Measurements from ENCODE around the gene MEIS2.

Gene MEIS2

GRCh38 chr15:37117030-37117429 lies 16.7 kb upstream of the MEIS2 start:
- H3K4me3 ChIP-seq (ENCODE audit: insufficient read depth, low read depth, low read length, poor library complexity, severe bottlenecking), result no peak overlapping the region
- no peaks in the 10 kb centered on the region for H3K36me3 ChIP-seq (ENCODE audit: control insufficient read depth, insufficient read depth, low read length)
- H3K9me3 ChIP-seq (ENCODE audit: control insufficient read depth, low read length), result no peaks in the 10 kb centered on the region
- DNase-seq, result no peak
- no peak overlapping the region for H3K27ac ChIP-seq (ENCODE audit: insufficient read depth, low read length, poor library complexity, severe bottlenecking)
- H3K27me3 ChIP-seq (replicated peaks; ENCODE audit: control insufficient read depth, insufficient read depth, low read length, poor library complexity, severe bottlenecking), result peaks cover 7% of the 10 kb centered on the region
- H3K4me1 ChIP-seq (ENCODE audit: control insufficient read depth, insufficient read depth, low read length, poor library complexity, severe bottlenecking), result no peaks in the 10 kb centered on the region

GRCh38 chr15:37115538-37115937 lies 15.2 kb upstream of the MEIS2 start:
- peaks cover 8% of the 10 kb centered on the region for H3K27me3 ChIP-seq (replicated peaks; ENCODE audit: control insufficient read depth, insufficient read depth, low read length, poor library complexity, severe bottlenecking)
- no peaks in the 10 kb centered on the region for H3K9me3 ChIP-seq (ENCODE audit: control insufficient read depth, low read length)
- no peak for DNase-seq
- no peak overlapping the region for H3K4me3 ChIP-seq (ENCODE audit: insufficient read depth, low read depth, low read length, poor library complexity, severe bottlenecking)
- H3K27ac ChIP-seq (ENCODE audit: insufficient read depth, low read length, poor library complexity, severe bottlenecking), result no peak overlapping the region
- no peaks in the 10 kb centered on the region for H3K36me3 ChIP-seq (ENCODE audit: control insufficient read depth, insufficient read depth, low read length)
- no peaks in the 10 kb centered on the region for H3K4me1 ChIP-seq (ENCODE audit: control insufficient read depth, insufficient read depth, low read length, poor library complexity, severe bottlenecking)

GRCh38 chr15:37112971-37113670 lies 12.8 kb upstream of the MEIS2 start:
- Histone ChIP-seq H3K27me3 (replicated peaks; ENCODE audit: control insufficient read depth, insufficient read depth, low read length, poor library complexity, severe bottlenecking) (peaks cover 30% of the 10 kb centered on the region), H3K27ac (ENCODE audit: insufficient read depth, low read length, poor library complexity, severe bottlenecking) (no peak overlapping the region), H3K36me3 (ENCODE audit: control insufficient read depth, insufficient read depth, low read length) (no peaks in the 10 kb centered on the region), H3K4me3 (ENCODE audit: insufficient read depth, low read depth, low read length, poor library complexity, severe bottlenecking) (no peak overlapping the region), H3K9me3 (ENCODE audit: control insufficient read depth, low read length) (no peaks in the 10 kb centered on the region), H3K4me1 (ENCODE audit: control insufficient read depth, insufficient read depth, low read length, poor library complexity, severe bottlenecking) (no peaks in the 10 kb centered on the region)
- DNase-seq, result no peak

- Histone ChIP-seq H3K27me3 (replicated peaks; ENCODE audit: control insufficient read depth, insufficient read depth, low read length, poor library complexity, severe bottlenecking) (peaks cover 38% of the 10 kb centered on the region), H3K4me3 (ENCODE audit: insufficient read depth, low read depth, low read length, poor library complexity, severe bottlenecking) (no peak overlapping the region), H3K9me3 (ENCODE audit: control insufficient read depth, low read length) (no peaks in the 10 kb centered on the region), H3K36me3 (ENCODE audit: control insufficient read depth, insufficient read depth, low read length) (no peaks in the 10 kb centered on the region), H3K27ac (ENCODE audit: insufficient read depth, low read length, poor library complexity, severe bottlenecking) (no peak overlapping the region), H3K4me1 (ENCODE audit: control insufficient read depth, insufficient read depth, low read length, poor library complexity, severe bottlenecking) (no peaks in the 10 kb centered on the region)
- DNase-seq, result no peak
These were observed 11.8 kb upstream of the MEIS2 start for GRCh38 chr15:37112171-37112570.

GRCh38 chr15:37111427-37111717 lies 11.0 kb upstream of the MEIS2 start:
- Histone ChIP-seq H3K4me1 (ENCODE audit: control insufficient read depth, insufficient read depth, low read length, poor library complexity, severe bottlenecking) (no peaks in the 10 kb centered on the region), H3K27ac (ENCODE audit: insufficient read depth, low read length, poor library complexity, severe bottlenecking) (no peak overlapping the region), H3K4me3 (ENCODE audit: insufficient read depth, low read depth, low read length, poor library complexity, severe bottlenecking) (no peak overlapping the region), H3K9me3 (ENCODE audit: control insufficient read depth, low read length) (no peaks in the 10 kb centered on the region), H3K27me3 (replicated peaks; ENCODE audit: control insufficient read depth, insufficient read depth, low read length, poor library complexity, severe bottlenecking) (peaks cover 43% of the 10 kb centered on the region), H3K36me3 (ENCODE audit: control insufficient read depth, insufficient read depth, low read length) (no peaks in the 10 kb centered on the region)
- no peak for DNase-seq

- Histone ChIP-seq H3K4me3 (ENCODE audit: insufficient read depth, low read depth, low read length, poor library complexity, severe bottlenecking) (no peak overlapping the region), H3K27ac (ENCODE audit: insufficient read depth, low read length, poor library complexity, severe bottlenecking) (no peak overlapping the region), H3K36me3 (ENCODE audit: control insufficient read depth, insufficient read depth, low read length) (no peaks in the 10 kb centered on the region), H3K4me1 (ENCODE audit: control insufficient read depth, insufficient read depth, low read length, poor library complexity, severe bottlenecking) (no peaks in the 10 kb centered on the region), H3K27me3 (replicated peaks; ENCODE audit: control insufficient read depth, insufficient read depth, low read length, poor library complexity, severe bottlenecking) (peaks cover 52% of the 10 kb centered on the region), H3K9me3 (ENCODE audit: control insufficient read depth, low read length) (no peaks in the 10 kb centered on the region)
- DNase-seq, result no peak
These were observed 9.7 kb upstream of the MEIS2 start for GRCh38 chr15:37109872-37110572.

GRCh38 chr15:37109168-37109871 lies 9.0 kb upstream of the MEIS2 start:
- no peak for DNase-seq
- Histone ChIP-seq H3K27ac (ENCODE audit: insufficient read depth, low read length, poor library complexity, severe bottlenecking) (no peak overlapping the region), H3K9me3 (ENCODE audit: control insufficient read depth, low read length) (no peaks in the 10 kb centered on the region), H3K4me1 (ENCODE audit: control insufficient read depth, insufficient read depth, low read length, poor library complexity, severe bottlenecking) (no peaks in the 10 kb centered on the region), H3K27me3 (replicated peaks; ENCODE audit: control insufficient read depth, insufficient read depth, low read length, poor library complexity, severe bottlenecking) (peaks cover 57% of the 10 kb centered on the region), H3K36me3 (ENCODE audit: control insufficient read depth, insufficient read depth, low read length) (no peaks in the 10 kb centered on the region), H3K4me3 (ENCODE audit: insufficient read depth, low read depth, low read length, poor library complexity, severe bottlenecking) (no peak overlapping the region)

- no peaks in the 10 kb centered on the region for H3K36me3 ChIP-seq (ENCODE audit: control insufficient read depth, insufficient read depth, low read length)
- no peak overlapping the region for H3K4me3 ChIP-seq (ENCODE audit: insufficient read depth, low read depth, low read length, poor library complexity, severe bottlenecking)
- peaks cover 64% of the 10 kb centered on the region for H3K27me3 ChIP-seq (replicated peaks; ENCODE audit: control insufficient read depth, insufficient read depth, low read length, poor library complexity, severe bottlenecking)
- DNase-seq, result no peak
- H3K9me3 ChIP-seq (ENCODE audit: control insufficient read depth, low read length), result no peaks in the 10 kb centered on the region
- H3K27ac ChIP-seq (ENCODE audit: insufficient read depth, low read length, poor library complexity, severe bottlenecking), result no peak overlapping the region
- H3K4me1 ChIP-seq (ENCODE audit: control insufficient read depth, insufficient read depth, low read length, poor library complexity, severe bottlenecking), result no peaks in the 10 kb centered on the region
These were observed 8.2 kb upstream of the MEIS2 start for GRCh38 chr15:37108381-37109167.

- Histone ChIP-seq H3K27me3 (replicated peaks; ENCODE audit: control insufficient read depth, insufficient read depth, low read length, poor library complexity, severe bottlenecking) (peaks cover 65% of the 10 kb centered on the region), H3K27ac (ENCODE audit: insufficient read depth, low read length, poor library complexity, severe bottlenecking) (no peak overlapping the region), H3K9me3 (ENCODE audit: control insufficient read depth, low read length) (no peaks in the 10 kb centered on the region), H3K4me1 (ENCODE audit: control insufficient read depth, insufficient read depth, low read length, poor library complexity, severe bottlenecking) (no peaks in the 10 kb centered on the region), H3K36me3 (ENCODE audit: control insufficient read depth, insufficient read depth, low read length) (no peaks in the 10 kb centered on the region), H3K4me3 (ENCODE audit: insufficient read depth, low read depth, low read length, poor library complexity, severe bottlenecking) (no peak overlapping the region)
- no peak for DNase-seq
These were observed 7.5 kb upstream of the MEIS2 start for GRCh38 chr15:37107744-37108380.
